ENCODE measurements around the gene CERS2. TPM values are rescaled to one million over a fixed set of nuclear protein-coding genes. Genes with fewer than 3 reads are reported as not detected.

Gene CERS2
- total and polyA plus RNA-seq, 4 donors = 155 to 308 (median 216) TPM

- ATAC-seq (ENCODE audit: insufficient read depth, low FRiP score) (no peak), DNase-seq (no peak)
- Histone ChIP-seq H3K4me3 (no peak overlapping the region), H3K4me1 (ENCODE audit: control insufficient read depth in 5 of 5, insufficient read depth in 5 of 5, low read length in 5 of 5) (peaks cover 3 to 19% (median 11%) of the 10 kb centered on the region in 5 donors), H3K27me3 (ENCODE audit: control insufficient read depth in 3 of 3, insufficient read depth in 3 of 3, low read length in 2 of 3) (no peaks in the 10 kb centered on the region), H3K27ac (ENCODE audit: low read depth in 1 of 2, low read length in 1 of 2) (no peak overlapping the region), H3K9ac (ENCODE audit: insufficient read depth in 1 of 2, low read length in 2 of 2) (no peak overlapping the region), H3K36me3 (ENCODE audit: control insufficient read depth in 4 of 4, insufficient read depth in 4 of 4, low read length in 4 of 4) (peaks cover 13 to 28% (median 27%) of the 10 kb centered on the region in 4 donors), H3K9me3 (ENCODE audit: control insufficient read depth in 4 of 4, insufficient read depth in 3 of 4, low read length in 3 of 4) (no peaks in the 10 kb centered on the region)
- TF ChIP-seq CTCF (IDR thresholded peaks at IDR 0.05; ENCODE audit: control extremely low read depth, extremely low read depth) = no peak
- WGBS, 2 donors = 97 to 98% methylated on average over 3 of the region's 3 CpGs
Measured at GRCh38 chr1:151000408-151000807, 25.8 kb upstream of the CERS2 start.

DNA sequence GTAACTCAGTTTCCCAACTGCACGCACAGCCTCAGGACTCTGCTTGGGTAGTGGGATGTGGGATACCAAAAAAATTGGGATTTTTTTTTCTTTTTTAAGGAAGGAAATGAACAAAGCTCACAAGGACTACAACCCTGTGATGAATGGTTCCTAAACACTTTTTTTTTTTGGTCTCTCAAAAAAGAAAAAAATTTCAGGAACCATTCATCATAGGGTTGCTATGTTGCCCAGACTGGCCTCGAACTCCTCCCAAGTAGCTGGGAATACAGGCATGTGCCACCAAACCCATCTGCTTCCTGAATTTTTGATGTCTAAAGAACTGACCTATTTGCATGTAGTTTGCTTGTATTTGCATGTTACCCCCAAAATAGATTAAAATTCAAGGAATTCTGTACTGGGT, 25.3 kb upstream of the CERS2 start:
- H3K27me3 ChIP-seq (ENCODE audit: control insufficient read depth in 3 of 3, insufficient read depth in 3 of 3, low read length in 2 of 3) = no peaks in the 10 kb centered on the region
- WGBS, 2 donors = 60 to 78% methylated on average over 2 of the region's 2 CpGs
- no peak overlapping the region for H3K27ac ChIP-seq (ENCODE audit: low read depth in 1 of 2, low read length in 1 of 2)
- DNase-seq = no peak
- peaks cover 13 to 28% (median 27%) of the 10 kb centered on the region in 4 donors for H3K36me3 ChIP-seq (ENCODE audit: control insufficient read depth in 4 of 4, insufficient read depth in 4 of 4, low read length in 4 of 4)
- H3K4me3 ChIP-seq = no peak overlapping the region
- ATAC-seq (ENCODE audit: insufficient read depth, low FRiP score) = no peak
- no peaks in the 10 kb centered on the region for H3K9me3 ChIP-seq (ENCODE audit: control insufficient read depth in 4 of 4, insufficient read depth in 3 of 4, low read length in 3 of 4)
- no peak overlapping the region for H3K9ac ChIP-seq (ENCODE audit: insufficient read depth in 1 of 2, low read length in 2 of 2)
- no peak for TF ChIP-seq CTCF (IDR thresholded peaks at IDR 0.05; ENCODE audit: control extremely low read depth, extremely low read depth)
- H3K4me1 ChIP-seq (ENCODE audit: control insufficient read depth in 5 of 5, insufficient read depth in 5 of 5, low read length in 5 of 5) = peaks cover 3 to 14% (median 11%) of the 10 kb centered on the region in 5 donors

DNA sequence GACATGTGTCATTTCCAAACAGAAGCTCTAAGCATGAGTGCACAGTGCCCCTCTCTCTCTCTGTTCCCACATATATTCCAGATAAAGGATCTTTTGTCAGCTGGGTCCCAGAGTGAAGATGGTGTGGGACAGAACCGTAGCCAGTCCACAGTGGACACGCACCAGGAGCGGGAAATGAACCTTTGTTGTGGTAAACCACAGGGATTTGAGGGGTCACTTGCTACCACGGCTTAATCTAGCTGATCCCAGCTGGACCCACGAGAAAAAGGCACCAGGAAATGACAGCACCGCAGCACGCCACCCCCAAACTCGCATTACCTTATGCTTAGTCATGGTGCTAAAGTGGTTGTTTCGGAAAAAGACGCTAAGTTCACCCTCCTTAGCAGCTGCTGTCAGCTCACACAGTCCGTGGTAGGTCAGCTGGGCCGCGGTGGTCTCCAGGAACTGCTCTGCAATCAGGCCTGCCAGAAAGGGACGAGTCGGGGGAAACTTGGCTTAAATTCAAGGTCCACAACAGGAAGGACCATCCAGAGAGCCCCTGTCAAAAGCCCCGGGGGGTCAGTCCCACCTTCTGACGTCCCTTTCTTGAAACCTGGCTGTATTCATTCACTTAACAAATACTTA, 24.5 kb upstream of the CERS2 start:
- Histone ChIP-seq H3K9me3 (ENCODE audit: control insufficient read depth in 4 of 4, insufficient read depth in 3 of 4, low read length in 3 of 4) (no peaks in the 10 kb centered on the region), H3K4me3 (no peak overlapping the region), H3K27ac (ENCODE audit: low read depth in 1 of 2, low read length in 1 of 2) (no peak overlapping the region), H3K9ac (ENCODE audit: insufficient read depth in 1 of 2, low read length in 2 of 2) (no peak overlapping the region), H3K27me3 (ENCODE audit: control insufficient read depth in 3 of 3, insufficient read depth in 3 of 3, low read length in 2 of 3) (no peaks in the 10 kb centered on the region), H3K4me1 (ENCODE audit: control insufficient read depth in 5 of 5, insufficient read depth in 5 of 5, low read length in 5 of 5) (peaks cover 3 to 9% (median 8%) of the 10 kb centered on the region in 5 donors), H3K36me3 (ENCODE audit: control insufficient read depth in 4 of 4, insufficient read depth in 4 of 4, low read length in 4 of 4) (peaks cover 13 to 28% (median 27%) of the 10 kb centered on the region in 4 donors)
- WGBS, 2 donors = 40 to 69% methylated on average over 17 of the region's 17 CpGs
- DNase-seq = no peak
- TF ChIP-seq CTCF (IDR thresholded peaks at IDR 0.05; ENCODE audit: control extremely low read depth, extremely low read depth) = no peak
- ATAC-seq (ENCODE audit: insufficient read depth, low FRiP score) = no peak

- H3K36me3 ChIP-seq (ENCODE audit: control insufficient read depth in 4 of 4, insufficient read depth in 4 of 4, low read length in 4 of 4) = peaks cover 13 to 28% (median 27%) of the 10 kb centered on the region in 4 donors
- peaks cover under 1 to 5% (median 2%) of the 10 kb centered on the region in 5 donors for H3K4me1 ChIP-seq (ENCODE audit: control insufficient read depth in 5 of 5, insufficient read depth in 5 of 5, low read length in 5 of 5)
- no peaks in the 10 kb centered on the region for H3K27me3 ChIP-seq (ENCODE audit: control insufficient read depth in 3 of 3, insufficient read depth in 3 of 3, low read length in 2 of 3)
- no peak overlapping the region for H3K4me3 ChIP-seq
- TF ChIP-seq CTCF (IDR thresholded peaks at IDR 0.05; ENCODE audit: control extremely low read depth, extremely low read depth) = no peak
- ATAC-seq (ENCODE audit: insufficient read depth, low FRiP score) = no peak
- WGBS, 2 donors = 69 to 82% methylated on average over 5 of the region's 5 CpGs
- DNase-seq = no peak
- H3K9ac ChIP-seq (ENCODE audit: insufficient read depth in 1 of 2, low read length in 2 of 2) = no peak overlapping the region
- H3K9me3 ChIP-seq (ENCODE audit: control insufficient read depth in 4 of 4, insufficient read depth in 3 of 4, low read length in 3 of 4) = no peaks in the 10 kb centered on the region
- no peak overlapping the region for H3K27ac ChIP-seq (ENCODE audit: low read depth in 1 of 2, low read length in 1 of 2)
Measured at GRCh38 chr1:150997949-150998348, 23.3 kb upstream of the CERS2 start.
